Activated CD4-positive, alpha-beta T cell treated with anti-CD3 and anti-CD28 coated beads, Interleukin-2, amount 10 ng/mL, durations not matched to agents 7 days and 5 days (primary cell): ENCODE results near the gene IRF4. TPM values are rescaled to one million over a fixed set of nuclear protein-coding genes. Genes with fewer than 3 reads are reported as not detected.

Source experiments
- CTCF ChIA-PET: fragments of 350-600 bp; sonication (Branson Sonifier 250); formaldehyde crosslinking; loops from one replicate; lab custom pipeline; 2021; ENCODE audit warnings: antibody characterized with exemption; lab: Charles Lee
- POLR2A ChIA-PET: fragments of 350-600 bp; sonication (Branson Sonifier 250); formaldehyde crosslinking; loops from one replicate; lab custom pipeline; 2021; ENCODE audit warnings: antibody characterized with exemption; lab: Charles Lee
- DNase-seq: peaks from one replicate; pipeline ENCODE4 v3.0.0-alpha.2; 2020
- H3K27ac Mint-ChIP-seq: one replicate; pipeline ENCODE4 v1.8.0; 2021; ENCODE audit warnings: mild to moderate bottlenecking, moderate library complexity, mixed read lengths
- H3K27me3 Mint-ChIP-seq: one replicate; pipeline ENCODE4 v1.8.0; 2021; ENCODE audit warnings: mixed read lengths
- H3K36me3 Mint-ChIP-seq: one replicate; pipeline ENCODE4 v1.8.0; 2021; ENCODE audit warnings: low read depth, mixed read lengths
- H3K4me1 Mint-ChIP-seq: one replicate; pipeline ENCODE4 v1.8.0; 2021; ENCODE audit warnings: mixed read lengths
- H3K4me3 Mint-ChIP-seq: one replicate; pipeline ENCODE4 v1.8.0; 2021; ENCODE audit warnings: mild to moderate bottlenecking, moderate library complexity, mixed read lengths
- H3K9me3 Mint-ChIP-seq: one replicate; pipeline ENCODE4 v1.8.0; 2021; ENCODE audit warnings: mixed read lengths
- total RNA-seq, 2 experiments: library from RNA; stranded (reverse); gene quantifications; one replicate each; pipeline ENCODE4 v1.2.3, GENCODE V29; 2021

Gene IRF4
- 100 to 1,000 TPM; 111 to 126 TPM for total RNA-seq

DNA sequence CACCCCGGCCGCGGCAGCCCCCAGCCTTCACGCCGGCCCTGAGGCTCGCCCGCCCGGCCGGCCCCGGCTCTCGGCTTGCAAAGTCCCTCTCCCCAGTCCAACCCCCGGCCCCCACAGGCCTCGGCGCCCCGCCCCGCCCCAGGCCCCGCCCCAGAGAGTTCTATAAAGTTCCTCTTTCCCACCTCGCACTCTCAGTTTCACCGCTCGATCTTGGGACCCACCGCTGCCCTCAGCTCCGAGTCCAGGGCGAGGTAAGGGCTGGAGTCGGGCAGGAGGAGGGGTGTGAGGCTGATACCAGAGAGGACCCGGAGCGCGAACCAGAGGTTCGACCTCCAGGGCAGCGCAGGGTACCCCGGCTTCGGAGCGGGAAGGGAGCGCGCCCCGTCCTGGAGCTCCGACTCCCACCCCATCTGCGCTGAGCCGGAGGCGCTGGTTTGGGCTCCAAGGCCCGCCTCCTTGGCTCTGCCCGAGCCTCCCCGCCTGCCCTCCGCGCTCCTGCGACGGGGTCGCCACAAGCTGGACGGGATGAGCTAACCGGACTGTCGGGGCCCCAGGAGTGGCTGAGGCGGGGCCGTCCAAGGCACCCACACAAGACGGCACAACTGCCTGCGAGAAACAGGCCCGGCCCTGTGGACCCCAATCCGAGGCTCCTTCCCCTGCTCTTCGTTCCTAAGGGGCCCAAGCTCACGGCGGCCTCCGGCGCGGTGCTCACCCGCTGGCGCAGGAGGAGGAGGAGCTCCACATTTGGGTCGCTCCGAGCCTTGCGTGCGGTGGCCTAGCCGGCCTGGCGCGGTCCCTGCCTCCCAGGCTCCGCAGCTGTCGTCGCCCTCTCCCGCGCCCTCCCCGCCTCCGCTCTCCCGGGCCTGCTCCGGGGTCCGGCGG lies at the start of gene IRF4:
Gene IRF4 (plus strand): TSS at position 194 of the 882 bp plus-strand sequence. CDS start 1,401 bp downstream, outside the sequence.
- H3K4me3 Mint-ChIP-seq: peak within 1 kb of the TSS; percentile 91
- H3K36me3 Mint-ChIP-seq: peaks cover 35% of the 10 kb centered on the region
- H3K9me3 Mint-ChIP-seq: no peaks in the 10 kb centered on the region
- ChIA-PET POLR2A (interaction anchor here (0.6 to 1.9 kb wide), 15 partner anchors 10 to 301 kb away, joined by 3 to 11 read pairs (median 3); partner anchors contain the start of gene EXOC2), CTCF (interaction anchor here (0.7 to 5.5 kb wide), 14 partner anchors 9 to 238 kb away, joined by 3 to 35 read pairs (median 4); no protein-coding TSS in a partner anchor)
- H3K27me3 Mint-ChIP-seq: no peaks in the 10 kb centered on the region
- peaks cover 53% of the 10 kb centered on the region for H3K4me1 Mint-ChIP-seq
- DNase-seq: peak; percentile 70
- H3K27ac Mint-ChIP-seq: peak within 1 kb of the TSS; percentile 95

DNA sequence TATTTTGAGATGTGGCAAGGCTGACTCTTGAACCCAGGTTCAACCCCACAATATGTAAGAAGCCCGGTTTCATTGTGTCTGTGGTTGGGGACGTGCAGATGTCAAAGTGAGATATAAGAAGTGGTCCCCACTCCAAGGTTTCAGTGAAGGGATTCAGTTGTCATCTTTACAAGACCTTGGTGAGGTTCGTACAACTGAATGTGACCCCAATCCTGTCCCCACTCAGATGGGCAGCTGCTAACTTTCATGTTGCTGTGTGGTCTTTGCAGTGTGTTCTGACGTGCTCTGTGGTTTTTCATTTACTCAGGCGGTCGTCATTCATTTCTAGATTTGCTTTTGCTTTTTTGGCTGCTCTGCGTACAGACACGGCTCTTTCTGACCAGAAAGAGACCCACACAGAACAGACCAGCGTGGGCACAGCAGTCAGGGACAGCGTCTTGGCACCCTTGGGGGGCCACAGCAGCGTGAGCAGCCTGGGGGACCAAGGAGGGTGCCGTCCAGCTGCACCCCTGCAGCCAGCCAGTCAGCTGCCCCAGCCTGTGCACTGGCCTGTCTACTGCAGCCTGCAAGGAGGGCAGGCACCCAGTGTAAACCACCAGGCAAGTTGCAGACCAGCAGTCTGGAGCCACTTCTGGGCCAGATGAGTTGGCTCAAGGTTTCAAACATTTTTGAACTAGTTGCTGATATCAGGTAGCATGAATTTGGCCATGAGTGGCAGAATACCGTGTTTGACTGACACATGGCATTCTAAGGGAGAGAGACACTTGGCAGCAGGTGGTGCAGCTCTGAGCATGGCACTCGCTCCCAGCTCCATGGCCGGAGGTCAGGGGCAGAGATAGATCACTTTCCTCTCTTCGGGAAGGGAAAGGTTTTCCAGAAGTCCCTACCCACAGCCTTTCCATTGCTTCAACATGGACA lies 49.4 kb upstream of the IRF4 start:
- H3K4me1 Mint-ChIP-seq: peaks cover 47% of the 10 kb centered on the region
- POLR2A ChIA-PET: interaction anchor here (0.6 kb wide), 1 partner anchor 23 kb away, joined by 4 read pairs; no protein-coding TSS in a partner anchor

DNA sequence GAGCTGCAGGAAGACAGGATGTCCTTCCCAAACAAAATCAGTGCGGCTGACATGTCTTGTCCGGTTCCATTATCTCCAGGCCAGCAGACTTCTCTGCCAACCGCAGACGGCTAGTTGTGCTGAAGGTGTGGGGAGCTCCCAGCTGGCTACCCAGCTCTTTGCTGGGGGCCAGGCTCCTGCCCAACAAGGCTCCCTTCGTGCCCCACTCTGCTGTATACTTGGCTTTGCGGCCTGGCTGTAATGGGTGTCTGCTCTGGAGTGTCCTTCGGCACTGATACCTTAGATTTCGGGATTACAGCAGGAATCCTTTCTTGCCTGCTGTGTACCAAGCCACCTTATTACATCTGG lies 48.7 kb upstream of the IRF4 start:
- Mint-ChIP-seq H3K36me3 (peaks cover 8% of the 10 kb centered on the region), H3K4me1 (peaks cover 41% of the 10 kb centered on the region), H3K9me3 (no peaks in the 10 kb centered on the region), H3K27me3 (no peaks in the 10 kb centered on the region), H3K27ac (no peak overlapping the region), H3K4me3 (no peak overlapping the region)
- CTCF ChIA-PET: interaction anchor here (1.0 to 1.2 kb wide), 2 partner anchors 9 to 20 kb away, joined by 3 read pairs; no protein-coding TSS in a partner anchor
- no peak for DNase-seq
- POLR2A ChIA-PET: no interaction called here

More for the DNA sequence above, 49.4 kb upstream of the IRF4 start:
- CTCF ChIA-PET: interaction anchor here (1.0 to 1.2 kb wide), 2 partner anchors 10 to 21 kb away, joined by 3 read pairs; no protein-coding TSS in a partner anchor
- Mint-ChIP-seq H3K9me3 (no peaks in the 10 kb centered on the region), H3K36me3 (peaks cover 8% of the 10 kb centered on the region), H3K27me3 (no peaks in the 10 kb centered on the region), H3K27ac (no peak overlapping the region), H3K4me3 (no peak overlapping the region)
- DNase-seq: no peak

DNA sequence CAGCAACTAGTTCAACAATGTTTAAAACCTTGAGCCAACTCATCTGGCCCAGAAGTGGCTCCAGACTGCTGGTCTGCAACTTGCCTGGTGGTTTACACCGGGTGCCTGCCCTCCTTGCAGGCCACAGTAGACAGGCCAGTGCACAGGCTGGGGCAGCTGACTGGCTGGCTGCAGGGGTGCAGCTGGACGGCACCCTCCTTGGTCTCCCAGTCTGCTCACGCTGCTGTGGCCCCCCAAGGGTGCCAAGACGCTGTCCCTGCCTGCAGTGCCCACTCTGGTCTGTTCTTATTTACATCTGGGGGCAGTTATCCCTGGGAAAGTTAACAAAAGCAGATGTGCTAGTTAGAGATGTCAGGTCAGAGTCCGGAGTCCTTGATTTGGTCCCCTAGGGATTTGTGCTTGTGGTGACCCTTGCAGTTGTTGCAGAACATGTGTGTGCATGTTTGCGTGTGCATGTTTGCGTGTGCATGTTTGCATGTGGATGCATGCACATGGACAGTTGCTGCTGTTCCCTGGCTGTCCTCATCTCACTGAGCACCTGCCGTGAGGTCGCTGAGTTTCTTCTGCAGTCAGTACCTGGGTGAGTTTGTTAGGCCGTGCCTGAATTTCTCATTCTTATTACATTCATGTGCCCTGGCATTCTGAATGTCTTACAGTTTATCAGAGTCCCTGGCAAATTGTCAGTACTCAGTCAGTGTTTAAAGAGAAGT lies 48.2 kb upstream of the IRF4 start:
- CTCF ChIA-PET: interaction anchor here (1.0 kb wide), 1 partner anchor 8 kb away, joined by 3 read pairs; no protein-coding TSS in a partner anchor
- Mint-ChIP-seq H3K4me1 (peaks cover 36% of the 10 kb centered on the region), H3K27ac (no peak overlapping the region), H3K36me3 (peaks cover 8% of the 10 kb centered on the region), H3K4me3 (no peak overlapping the region), H3K27me3 (no peaks in the 10 kb centered on the region), H3K9me3 (no peaks in the 10 kb centered on the region)
- POLR2A ChIA-PET: no interaction called here
- no peak for DNase-seq

DNA sequence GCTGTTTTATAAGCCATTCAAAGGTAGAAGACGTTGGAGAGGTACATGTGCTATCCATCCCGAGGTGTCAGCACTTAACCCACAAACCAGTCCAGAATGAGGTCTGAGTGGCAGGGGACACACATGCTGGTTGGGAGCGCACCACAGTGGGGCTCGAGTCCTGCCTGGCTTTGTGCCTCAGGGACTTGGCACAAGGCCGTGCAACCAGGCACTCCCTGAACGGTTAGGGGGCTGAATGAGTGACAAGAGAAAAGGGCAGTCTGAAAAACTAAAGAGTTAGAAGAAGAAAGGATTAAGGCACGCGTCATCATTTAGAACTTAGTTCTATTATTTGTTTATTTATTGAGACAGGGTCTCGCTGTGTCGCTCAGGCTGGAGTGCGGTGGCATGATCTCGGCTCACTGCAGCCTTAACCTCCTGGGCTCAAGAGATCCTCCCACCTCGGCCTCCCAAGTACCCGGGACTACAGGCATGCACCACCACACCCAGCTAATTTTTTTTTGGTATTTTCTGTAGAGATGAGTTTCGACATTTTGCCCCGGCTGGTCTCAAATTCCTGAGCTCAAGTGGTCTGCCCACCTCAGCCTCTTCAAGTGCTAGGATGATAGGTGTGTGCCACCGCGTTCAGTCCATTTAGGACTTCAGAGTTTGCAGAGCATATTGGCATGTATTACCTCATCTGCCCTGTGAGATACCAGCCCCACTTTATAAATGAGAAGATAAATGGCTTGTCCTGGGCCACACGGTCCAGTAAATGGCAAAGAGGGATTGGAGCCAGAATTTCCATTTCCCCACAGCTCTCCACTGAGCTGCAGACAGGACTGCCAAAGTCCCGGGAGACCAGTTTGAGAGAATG lies 47.4 kb upstream of the IRF4 start:
- Mint-ChIP-seq H3K9me3 (no peaks in the 10 kb centered on the region), H3K4me1 (peaks cover 28% of the 10 kb centered on the region), H3K27me3 (no peaks in the 10 kb centered on the region), H3K36me3 (peaks cover 9% of the 10 kb centered on the region), H3K4me3 (no peak overlapping the region), H3K27ac (no peak overlapping the region)
- ChIA-PET POLR2A (no interaction called here), CTCF (interaction anchor here (0.6 to 1.0 kb wide), 3 partner anchors 10 to 1295 kb away, joined by 3 to 6 read pairs (median 3); no protein-coding TSS in a partner anchor)
- DNase-seq: no peak

DNA sequence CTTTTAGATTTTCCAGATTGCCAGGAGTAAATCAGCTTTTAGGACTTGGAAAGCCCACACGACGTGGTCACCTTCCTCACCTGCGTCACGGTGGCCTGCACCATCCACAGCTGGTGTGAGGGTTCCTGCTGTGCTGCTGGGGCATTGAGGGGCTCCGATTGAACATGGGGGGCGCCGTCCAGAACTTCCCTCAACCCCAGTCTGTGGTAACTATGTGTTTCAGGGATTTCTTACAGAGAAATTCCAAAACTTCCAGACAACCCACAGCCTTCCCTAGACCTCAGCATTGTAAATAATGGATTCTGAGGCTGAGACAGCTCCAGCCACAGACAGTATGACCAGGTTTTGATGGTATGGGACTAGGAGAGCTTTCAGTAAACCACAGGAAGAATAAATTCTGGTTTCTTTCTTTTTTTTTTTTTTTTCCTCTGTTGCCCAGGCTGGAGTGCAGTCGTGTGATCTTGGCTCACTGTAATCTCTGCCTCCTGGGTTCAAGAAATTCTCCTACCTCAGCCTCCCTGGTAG lies 46.7 kb upstream of the IRF4 start:
- H3K4me3 Mint-ChIP-seq: no peak overlapping the region
- H3K27ac Mint-ChIP-seq: no peak overlapping the region
- no peak for DNase-seq
- ChIA-PET POLR2A (no interaction called here), CTCF (interaction anchor here (0.6 to 1.0 kb wide), 3 partner anchors 10 to 1295 kb away, joined by 3 to 6 read pairs (median 3); no protein-coding TSS in a partner anchor)
- H3K4me1 Mint-ChIP-seq: peaks cover 22% of the 10 kb centered on the region
- H3K9me3 Mint-ChIP-seq: no peaks in the 10 kb centered on the region
- no peaks in the 10 kb centered on the region for H3K27me3 Mint-ChIP-seq
- peaks cover 9% of the 10 kb centered on the region for H3K36me3 Mint-ChIP-seq

DNA sequence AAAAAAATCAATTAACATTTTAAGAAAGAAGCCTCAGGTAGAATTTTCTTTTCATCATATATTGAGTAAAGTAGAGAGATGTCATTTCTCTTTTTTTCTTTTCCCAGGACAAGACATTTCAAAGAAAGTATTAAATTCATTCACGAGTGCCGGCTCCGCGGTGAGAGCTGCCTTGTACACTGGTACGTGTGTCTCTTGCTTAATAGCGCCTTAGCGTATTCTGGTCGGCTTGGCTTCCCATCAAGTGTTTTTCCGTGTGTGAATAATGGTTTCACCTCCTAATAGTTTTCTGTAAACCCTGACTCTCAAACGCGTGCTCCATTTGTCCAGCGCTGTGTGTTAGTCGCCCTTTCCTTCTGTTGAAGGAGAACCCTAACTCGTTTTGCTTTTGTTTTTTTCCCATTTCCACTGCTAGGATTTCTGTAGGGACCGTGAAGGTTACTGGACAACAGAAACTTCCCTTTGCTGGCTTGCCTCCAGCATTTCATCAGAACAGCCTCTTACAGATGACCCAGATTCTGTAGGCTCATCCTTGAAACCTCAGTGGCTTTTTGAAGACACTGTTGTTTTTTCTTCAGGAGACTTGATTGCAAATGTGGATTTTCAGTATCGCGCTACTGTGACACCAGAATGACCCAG lies 45.7 kb upstream of the IRF4 start:
- POLR2A ChIA-PET: no interaction called here
- no peak for DNase-seq
- Mint-ChIP-seq H3K4me3 (no peak overlapping the region), H3K27ac (no peak overlapping the region), H3K4me1 (peaks cover 13% of the 10 kb centered on the region), H3K27me3 (no peaks in the 10 kb centered on the region), H3K9me3 (no peaks in the 10 kb centered on the region), H3K36me3 (peaks cover 7% of the 10 kb centered on the region)
- CTCF ChIA-PET: no interaction called here

DNA sequence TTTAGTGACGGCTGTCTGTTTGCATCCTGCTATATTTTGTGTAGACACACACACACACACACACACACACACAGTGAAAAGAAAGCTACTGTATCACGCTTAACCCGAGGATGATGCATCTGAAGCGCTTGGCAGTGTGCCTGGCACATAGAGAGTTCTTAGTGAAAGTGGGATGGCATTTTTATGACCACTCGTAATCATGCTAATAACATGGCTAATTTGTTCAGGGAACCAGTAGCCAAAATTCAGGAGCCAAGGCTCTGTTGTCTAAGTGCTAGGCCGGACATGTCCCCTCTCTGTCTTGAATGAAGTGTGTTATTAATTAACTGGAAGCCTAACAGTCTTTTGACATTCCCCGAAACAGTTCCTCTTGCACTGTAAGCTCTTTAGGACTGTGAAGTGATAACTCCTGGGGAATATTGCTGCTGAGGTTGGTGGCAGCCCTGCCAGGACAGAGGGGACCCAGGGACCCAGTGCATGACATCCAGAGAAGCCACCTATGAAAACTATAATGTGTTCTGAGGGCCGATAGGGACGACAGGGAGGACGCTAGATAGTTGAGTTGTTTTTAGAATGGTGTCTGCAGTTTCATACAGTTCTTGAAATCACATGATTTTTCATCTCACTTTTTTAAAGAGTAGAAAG lies 45.0 kb upstream of the IRF4 start:
- no peaks in the 10 kb centered on the region for H3K27me3 Mint-ChIP-seq
- POLR2A ChIA-PET: no interaction called here
- peaks cover 6% of the 10 kb centered on the region for H3K36me3 Mint-ChIP-seq
- H3K9me3 Mint-ChIP-seq: no peaks in the 10 kb centered on the region
- H3K4me3 Mint-ChIP-seq: no peak overlapping the region
- CTCF ChIA-PET: no interaction called here
- peak overlapping the region; percentile 7 for H3K27ac Mint-ChIP-seq
- DNase-seq: no peak
- H3K4me1 Mint-ChIP-seq: peaks cover 8% of the 10 kb centered on the region

DNA sequence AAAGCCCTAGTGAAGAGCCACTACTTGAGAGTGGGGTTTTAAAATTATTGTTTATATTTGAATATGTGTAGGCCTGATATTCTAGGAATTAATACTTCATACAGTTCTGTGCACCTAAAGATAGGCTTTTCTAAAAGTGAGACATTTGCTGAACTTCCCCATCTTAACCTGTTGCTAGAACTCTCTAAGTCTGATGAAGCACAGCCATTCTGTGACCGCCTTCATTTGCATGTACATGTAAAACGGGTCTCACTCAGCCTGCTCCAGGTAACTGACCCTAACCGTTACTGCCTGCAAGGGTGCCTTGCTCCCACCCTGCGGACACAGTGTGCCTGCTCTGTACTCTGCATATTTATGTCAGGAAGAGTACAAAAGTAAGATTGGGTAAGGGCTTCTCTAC lies 44.3 kb upstream of the IRF4 start:
- Mint-ChIP-seq H3K27me3 (no peaks in the 10 kb centered on the region), H3K9me3 (no peaks in the 10 kb centered on the region), H3K4me3 (no peak overlapping the region), H3K36me3 (peaks cover 2% of the 10 kb centered on the region), H3K4me1 (peaks cover 2% of the 10 kb centered on the region), H3K27ac (no peak overlapping the region)
- no peak for DNase-seq
- POLR2A ChIA-PET: no interaction called here
- CTCF ChIA-PET: no interaction called here

DNA sequence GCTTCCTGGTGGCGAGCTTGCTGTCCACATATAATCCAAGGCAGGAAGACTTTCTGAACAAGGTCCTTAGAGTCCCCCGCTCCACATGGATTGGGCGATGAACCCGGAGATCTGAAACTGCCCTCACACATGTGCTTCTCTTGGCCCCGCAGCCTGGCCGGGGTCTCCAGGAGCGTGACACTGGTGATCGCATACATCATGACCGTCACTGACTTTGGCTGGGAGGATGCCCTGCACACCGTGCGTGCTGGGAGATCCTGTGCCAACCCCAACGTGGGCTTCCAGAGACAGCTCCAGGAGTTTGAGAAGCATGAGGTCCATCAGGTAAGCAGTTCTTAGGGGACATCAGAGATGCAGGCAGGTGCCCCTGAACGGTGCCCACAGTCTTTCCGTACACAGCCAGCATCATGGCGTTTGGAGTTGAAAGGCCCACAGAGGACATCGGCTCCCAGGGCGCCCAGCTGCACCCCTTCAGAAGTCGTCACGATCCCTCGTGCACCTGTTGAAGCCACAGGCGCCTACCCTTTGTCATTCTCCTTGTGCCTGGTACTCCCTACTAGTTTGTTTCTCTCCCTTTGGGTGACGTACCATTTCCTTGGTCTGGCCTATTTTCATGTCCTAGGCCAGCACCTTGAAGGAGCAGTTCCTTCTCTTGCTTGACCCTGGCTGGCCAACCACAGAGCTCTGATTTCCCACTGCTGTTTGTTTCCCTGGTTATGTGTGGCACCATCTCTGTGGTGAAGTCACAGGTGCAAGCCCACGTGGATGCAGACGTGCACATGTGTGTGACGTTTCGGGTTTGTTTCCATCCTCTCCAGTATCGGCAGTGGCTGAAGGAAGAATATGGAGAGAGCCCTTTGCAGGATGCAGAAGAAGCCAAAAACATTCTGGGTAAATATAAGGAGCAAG lies 43.3 kb upstream of the IRF4 start:
- no peak for DNase-seq
- Mint-ChIP-seq H3K9me3 (no peaks in the 10 kb centered on the region), H3K27me3 (no peaks in the 10 kb centered on the region), H3K4me3 (no peak overlapping the region), H3K27ac (peak overlapping the region; percentile 39), H3K36me3 (peaks cover 2% of the 10 kb centered on the region), H3K4me1 (peaks cover 2% of the 10 kb centered on the region)
- ChIA-PET CTCF (interaction anchor here (1.7 kb wide), 1 partner anchor 10 kb away, joined by 5 read pairs; no protein-coding TSS in a partner anchor), POLR2A (no interaction called here)
